ENCODE data around the gene F2RL1.

- TF ChIP-seq GTF2F1 (IDR thresholded peaks at IDR 0.05; ENCODE audit: borderline replicate concordance, low read depth, low read length) (no peak), EZH2 (IDR thresholded peaks at IDR 0.05; ENCODE audit: low read depth, low read length, severe bottlenecking) (no peak), ATF3 (IDR thresholded peaks at IDR 0.05; ENCODE audit: insufficient read depth, low read depth, low read length) (no peak), CTCF (IDR thresholded peaks at IDR 0.05; ENCODE audit: control extremely low read depth in 1 of 3, insufficient read depth in 1 of 3, low read depth in 1 of 3, low read length in 3 of 3) (no peak), CREB1 (IDR thresholded peaks at IDR 0.05) (no peak), CEBPB (IDR thresholded peaks at IDR 0.05; ENCODE audit: low read depth, low read length) (no peak), POLR2A (IDR thresholded peaks at IDR 0.05; ENCODE audit: control extremely low read depth in 1 of 2, low read depth in 2 of 2, low read length in 2 of 2) (no peak), NANOG (IDR thresholded peaks at IDR 0.05; ENCODE audit: insufficient read depth, low read depth, low read length, poor library complexity, severe bottlenecking) (no peak)
Measured at GRCh38 chr5:76805821-76806505, 12.9 kb upstream of the F2RL1 start.
